Left renal pelvis (tissue), 4 donors: ENCODE results near the gene SLAMF9. TPM values are rescaled to one million over a fixed set of nuclear protein-coding genes. Genes with fewer than 3 reads are reported as not detected.

Experiments used
- DNase-seq, 4 donors: peaks; one replicate each; pipeline ENCODE4 v3.0.0-alpha.2; 2013; ENCODE audit warnings: low read depth in 4 of 4, low spot score in 3 of 4
- polyA plus RNA-seq, 4 donors: library from polyadenylated mRNA; unstranded; fragments of 120-200 nt; gene quantifications; one replicate each; pipeline ENCODE4 v1.2.1, GENCODE V29; 2013; ENCODE audit not compliant: insufficient read length in 4 of 4

Gene SLAMF9
- polyA plus RNA-seq, 4 donors: not detected

DNA sequence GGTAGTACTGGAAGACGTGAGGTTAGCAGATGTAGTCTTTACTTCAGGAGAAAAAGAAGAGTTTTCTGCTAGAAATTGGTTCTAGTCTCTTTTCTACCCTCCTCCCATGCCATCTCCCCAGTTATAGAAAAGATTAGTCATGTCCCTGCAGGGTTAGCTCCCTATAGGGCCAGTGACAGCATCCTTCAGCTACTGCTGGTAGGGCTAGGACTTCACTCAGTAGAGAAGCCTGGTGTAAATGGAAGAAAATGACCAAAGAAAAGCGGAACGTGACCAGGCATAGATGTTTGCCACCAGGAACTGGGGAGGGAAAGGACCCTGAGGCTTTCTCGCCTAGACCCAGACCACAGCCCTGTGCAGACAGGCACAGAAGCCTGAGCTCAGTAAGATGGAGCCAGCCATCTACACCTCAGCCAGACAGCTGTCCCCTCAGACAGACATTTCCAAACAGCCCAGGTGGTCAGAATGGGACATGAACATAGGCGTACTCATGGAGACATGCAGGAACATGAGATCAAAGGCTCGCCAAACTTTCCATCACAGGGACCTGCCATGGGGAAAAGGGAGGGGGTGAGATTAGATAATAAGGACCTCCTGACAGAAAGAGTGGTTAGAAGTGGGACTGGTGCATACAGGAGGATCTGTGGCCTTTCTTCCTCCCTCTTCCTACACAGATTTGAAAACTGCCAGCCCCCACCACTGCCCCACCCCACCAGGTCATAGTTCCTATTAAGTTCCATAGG is 23.5 kb upstream of the SLAMF9 start:
- no peak for DNase-seq

DNA sequence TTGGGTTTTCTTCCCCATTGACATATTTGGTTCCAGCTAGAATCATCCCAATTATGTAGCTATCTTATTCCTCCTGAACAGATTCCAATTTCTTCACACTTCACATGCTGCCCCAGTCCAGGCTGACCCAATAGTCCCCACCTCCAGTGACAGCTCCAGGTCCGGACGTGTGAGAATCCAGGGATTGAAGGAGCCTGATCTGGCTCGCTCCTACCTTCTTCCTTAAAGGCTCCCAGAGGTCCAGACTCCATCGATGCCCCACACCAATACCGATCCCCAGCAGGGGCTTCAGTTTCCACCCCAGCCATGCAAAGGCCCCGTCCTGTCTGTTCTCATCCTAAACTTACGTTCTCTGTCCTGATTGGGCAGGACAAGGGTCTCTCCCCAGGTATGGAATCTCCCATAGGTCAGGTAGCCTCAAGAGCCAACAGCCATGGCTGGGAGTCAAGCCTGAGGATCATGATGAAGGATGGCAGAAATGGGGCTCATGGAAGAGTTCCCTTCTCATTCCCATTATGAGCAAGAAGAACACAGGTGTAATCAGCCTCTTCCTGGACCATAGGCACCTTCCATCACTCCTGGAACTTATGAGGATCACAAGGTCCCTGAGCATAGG is 20.4 kb upstream of the SLAMF9 start:
- no peak for DNase-seq

GRCh38 chr1:159973350-159973940 is 19.4 kb upstream of the SLAMF9 start:
- no peak for DNase-seq

- DNase-seq: no peak
Observed at GRCh38 chr1:159972443-159973205, 18.6 kb upstream of the SLAMF9 start.

GRCh38 chr1:159970932-159971342 is 16.9 kb upstream of the SLAMF9 start:
- DNase-seq: no peak

DNA sequence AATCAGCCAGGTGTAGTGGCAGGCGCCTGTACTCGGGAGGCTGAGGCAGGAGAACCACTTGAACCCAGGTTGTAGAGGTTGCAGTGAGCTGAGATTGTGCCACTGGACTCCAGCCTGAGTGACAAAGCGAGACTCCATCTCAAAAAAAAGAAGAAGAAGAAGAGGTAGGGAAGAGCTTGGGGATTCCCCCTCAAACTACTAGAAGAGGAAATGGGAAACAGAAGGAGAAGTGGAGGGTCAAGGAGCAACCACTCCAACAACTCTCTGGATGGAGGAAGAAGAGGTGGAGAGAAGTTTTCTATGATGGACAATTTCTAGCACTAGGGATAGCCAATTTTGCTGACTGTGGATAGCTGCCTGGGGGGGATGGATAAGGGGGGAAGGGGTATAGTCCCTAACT is 14.9 kb upstream of the SLAMF9 start:
- DNase-seq: no peak

DNA sequence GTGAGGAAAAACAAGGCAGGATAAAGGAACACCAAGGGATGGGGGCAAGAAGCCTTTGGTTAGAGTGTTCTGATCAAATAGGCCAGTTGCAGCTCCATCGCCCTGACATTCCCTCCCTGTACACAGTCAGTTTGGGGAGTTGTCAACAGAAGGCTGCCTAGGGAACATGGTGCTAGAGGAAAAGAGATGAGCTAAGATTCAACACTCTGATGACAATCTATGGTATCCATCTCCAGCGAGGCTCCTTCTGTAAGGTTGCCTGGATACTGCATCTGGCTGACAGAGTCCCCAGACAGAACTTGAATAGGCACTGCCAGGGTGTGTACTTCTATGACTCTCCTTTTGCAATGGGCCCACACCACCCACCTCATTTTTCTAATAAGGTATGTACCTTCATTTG is 11.2 kb upstream of the SLAMF9 start:
- no peak for DNase-seq

GRCh38 chr1:159964144-159964543 is 10.1 kb upstream of the SLAMF9 start:
- no peak for DNase-seq

GRCh38 chr1:159962176-159962575 is 8.1 kb upstream of the SLAMF9 start:
- DNase-seq: no peak

DNA sequence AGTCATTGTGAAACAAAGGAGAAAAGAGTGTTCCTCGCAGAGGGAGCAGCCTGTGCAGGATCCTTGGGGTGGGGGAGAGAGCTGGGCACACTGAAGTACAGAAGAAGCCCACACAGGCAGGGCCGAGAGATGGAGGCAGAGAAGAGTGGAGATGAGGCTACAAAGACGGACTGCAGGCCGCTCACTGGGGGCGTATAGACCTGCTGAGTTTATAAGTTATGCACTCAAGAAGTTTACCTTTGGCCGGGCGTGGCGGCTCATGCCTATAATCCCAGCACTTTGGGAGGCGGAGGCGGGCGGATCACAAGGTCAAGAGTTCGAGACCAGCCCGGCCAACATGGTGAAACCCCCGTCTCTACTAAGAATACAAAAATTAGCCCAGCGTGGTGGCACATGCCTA is 7.6 kb upstream of the SLAMF9 start:
- DNase-seq: no peak

GRCh38 chr1:159960721-159961381 is 6.8 kb upstream of the SLAMF9 start:
- DNase-seq: no peak

DNA sequence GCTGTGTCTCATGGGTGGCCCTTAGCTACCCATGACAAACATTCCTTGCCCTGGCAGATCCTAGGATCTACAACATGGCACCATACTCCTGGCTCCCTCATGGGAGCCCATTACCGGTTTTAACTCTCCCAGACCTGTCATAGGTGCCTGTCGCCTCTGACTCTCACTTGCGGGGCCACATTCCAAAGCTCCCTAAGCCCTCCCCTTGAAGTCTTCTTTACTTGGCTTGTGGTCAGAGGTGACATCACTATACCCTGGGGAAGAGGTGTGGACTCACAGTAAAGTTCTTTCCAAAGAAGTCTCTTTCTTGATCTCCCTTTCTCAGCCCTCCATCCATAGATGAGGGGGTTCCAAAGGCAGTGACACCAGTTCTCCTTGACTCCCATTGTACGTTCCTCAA is 5.4 kb upstream of the SLAMF9 start:
- no peak for DNase-seq

DNA sequence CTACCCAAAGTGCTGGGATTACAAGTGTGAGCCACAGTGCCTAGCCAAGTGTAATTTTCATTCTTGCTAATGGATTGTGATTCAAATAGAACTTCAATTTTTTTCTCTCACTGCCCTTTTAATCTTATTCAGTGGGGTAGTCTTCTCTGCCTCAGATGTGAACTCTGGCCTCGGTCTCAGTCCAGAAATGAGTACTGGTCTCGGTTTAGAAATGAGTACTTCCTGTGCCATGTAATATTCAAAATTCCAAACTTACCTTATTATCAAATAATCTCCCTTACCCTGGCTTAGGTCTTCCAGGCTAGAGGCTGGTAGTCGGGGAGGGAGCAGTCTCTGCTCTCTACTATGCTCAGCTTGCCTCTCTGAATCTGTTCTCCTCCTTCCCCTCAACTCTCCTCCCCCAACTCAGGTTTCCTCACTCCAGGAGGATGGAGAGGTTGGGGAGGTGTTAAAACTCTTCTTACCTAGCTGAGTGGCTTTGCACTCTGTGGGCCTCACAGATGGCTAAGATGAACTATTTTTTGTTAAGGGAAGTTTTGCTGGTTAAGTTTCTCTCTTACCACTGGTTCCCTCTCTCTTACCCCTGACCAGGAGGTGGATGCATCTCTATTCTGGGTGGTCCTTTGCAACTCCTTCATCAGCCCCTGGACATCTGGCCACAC is 4.8 kb upstream of the SLAMF9 start:
- no peak for DNase-seq

DNA sequence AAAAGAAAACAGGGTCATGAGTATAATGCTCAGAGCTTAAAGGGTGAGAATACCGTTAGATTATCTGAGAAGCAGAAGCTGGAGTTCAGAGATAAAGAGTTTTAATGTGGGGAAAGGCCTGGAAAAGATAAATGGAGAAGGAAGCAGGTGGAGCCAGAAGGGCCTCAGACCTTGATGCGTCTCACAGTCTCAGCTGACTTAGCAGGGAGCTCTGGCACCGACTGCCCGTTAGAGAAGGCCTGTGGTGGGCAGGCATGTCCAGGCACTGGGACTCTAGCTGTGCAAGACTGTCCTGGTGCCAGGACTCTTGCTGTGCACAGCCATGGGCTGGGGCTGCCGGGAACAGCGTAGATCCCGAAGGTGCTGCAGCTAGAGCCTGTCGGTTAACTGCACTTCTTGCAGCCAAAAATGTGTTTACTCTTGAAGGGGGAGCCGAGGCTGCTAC is 3.8 kb upstream of the SLAMF9 start:
- no peak for DNase-seq

DNA sequence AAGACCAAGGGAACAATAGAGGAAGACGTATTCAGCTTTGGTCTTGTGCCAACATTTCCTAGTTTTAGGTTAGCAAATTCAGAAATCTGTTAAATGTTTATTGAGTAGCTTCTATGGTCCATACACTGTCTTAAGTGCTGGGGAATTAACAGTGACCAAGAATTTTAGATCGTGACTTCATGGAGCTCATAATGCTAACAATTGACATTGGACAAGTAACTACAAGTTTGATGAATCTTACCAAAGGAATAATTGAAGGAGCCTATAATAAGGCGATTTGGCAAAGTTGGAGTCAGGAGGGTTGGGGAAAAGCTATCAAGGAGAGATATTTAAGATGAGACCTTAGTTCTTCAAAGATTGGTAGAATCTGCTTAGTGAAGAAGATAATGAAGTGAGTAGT is 1.4 kb upstream of the SLAMF9 start:
- DNase-seq: no peak

DNA sequence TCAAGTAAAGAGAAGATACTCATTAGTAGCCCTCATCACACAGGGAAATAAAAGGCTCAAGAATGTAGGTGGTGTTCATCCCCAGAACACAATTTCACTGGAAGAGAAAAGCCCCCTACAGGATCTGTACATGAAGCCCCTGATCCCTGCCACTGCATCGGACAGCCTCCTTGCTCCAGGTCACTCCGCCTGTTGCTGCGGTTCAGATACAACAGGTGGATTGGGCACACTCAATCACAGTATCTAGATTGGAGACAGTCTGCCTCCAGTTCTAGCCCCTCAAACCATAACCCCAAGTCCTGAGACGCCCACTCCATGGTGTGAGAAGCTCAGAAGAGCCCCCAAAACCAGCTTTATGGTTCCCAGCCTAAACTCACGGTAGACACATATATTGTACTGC is 1.1 kb downstream of the SLAMF9 start:
- no peak for DNase-seq

DNA sequence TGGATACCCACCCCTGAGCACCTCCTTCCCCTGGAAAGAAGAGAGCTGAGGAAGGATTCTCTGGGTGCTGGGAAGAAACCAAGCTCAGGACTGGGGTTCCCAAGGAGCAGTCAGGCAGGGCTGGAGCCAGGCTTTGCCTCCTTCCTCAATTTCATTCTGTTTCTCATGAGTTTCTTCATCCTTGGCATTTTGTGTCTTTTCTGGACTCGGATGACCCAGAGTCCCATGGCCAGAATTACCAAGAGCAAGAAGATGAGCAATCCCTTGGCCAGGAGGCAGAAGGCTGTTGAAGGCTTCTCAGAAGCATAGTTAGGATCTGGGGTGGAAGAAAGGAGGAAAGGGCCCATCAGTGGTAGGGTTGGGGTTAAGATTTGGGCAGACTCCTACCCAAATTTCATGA is 2.5 kb downstream of the SLAMF9 start:
- DNase-seq: no peak

DNA sequence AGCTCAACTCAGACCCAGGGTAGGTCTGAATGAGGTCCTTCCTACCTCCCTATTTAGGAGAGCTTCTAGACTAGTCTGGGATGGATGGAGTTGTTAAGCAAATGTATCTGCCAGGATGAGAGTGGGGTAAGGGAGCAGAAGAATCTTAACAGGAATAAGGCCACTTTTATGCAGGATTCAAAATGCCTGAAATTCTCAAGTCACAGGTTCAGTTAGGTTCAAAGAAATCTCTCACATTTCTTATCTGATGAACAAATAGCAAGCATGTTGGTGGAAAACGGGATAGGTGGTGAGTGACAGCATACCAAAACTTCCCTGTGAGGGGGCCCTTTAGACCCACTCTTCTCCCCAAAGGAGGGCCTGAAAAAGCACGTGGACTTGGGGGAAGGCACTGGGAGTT is 3.0 kb downstream of the SLAMF9 start:
- no peak for DNase-seq

DNA sequence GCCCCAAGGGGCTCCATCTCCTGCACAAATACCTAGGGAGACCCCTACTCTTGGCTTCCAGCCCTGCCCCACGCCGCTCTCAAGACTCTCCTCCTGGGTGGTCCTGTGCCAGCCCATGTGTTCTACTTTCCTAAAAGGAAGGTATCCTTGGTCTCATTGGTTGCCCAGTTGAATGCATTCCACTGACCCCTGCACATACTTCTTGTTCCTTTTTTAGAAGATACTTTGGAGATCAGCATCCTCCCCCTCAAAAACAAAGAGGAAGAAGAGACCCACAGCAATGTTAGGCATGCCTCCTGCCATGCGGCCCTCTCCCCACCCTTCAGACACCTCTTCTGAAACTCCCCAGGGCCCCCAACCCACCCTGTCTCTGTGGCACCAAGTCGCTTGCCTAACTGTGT is 4.1 kb downstream of the SLAMF9 start:
- no peak for DNase-seq

- no peak for DNase-seq
Observed at GRCh38 chr1:159949123-159949522, 4.9 kb downstream of the SLAMF9 start.
